ENCODE results near the gene NBEA.

NBEA gene

DNA sequence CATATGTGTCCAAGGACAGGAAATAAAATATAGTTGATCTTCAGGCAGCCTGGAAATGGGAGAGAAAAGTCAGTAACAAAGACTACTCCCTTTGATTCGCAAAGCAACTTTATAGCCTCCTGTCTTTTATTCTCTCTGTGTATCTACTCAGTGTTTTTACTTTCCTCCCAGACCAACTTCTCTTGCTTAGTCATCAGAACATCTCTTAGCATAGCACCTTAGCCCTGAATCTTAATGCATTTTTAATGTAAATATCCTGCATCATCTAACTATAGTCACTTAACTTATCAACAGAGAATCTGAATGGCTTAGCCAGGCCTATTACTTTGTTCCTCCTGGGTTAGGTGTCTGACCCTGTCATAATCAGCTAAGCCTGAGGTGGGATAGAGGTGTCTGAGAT lies 296.2 kb downstream of the NBEA start:
- Histone ChIP-seq H3K36me3 (ENCODE audit: control insufficient read depth in 1 of 2, insufficient read depth in 2 of 2, low read length in 2 of 2) (no peaks in the 10 kb centered on the region), H3K27ac (ENCODE audit: low read depth, low read length) (no peak overlapping the region), H3K4ac (ENCODE audit: low read depth, low read length) (no peak overlapping the region), H4K91ac (ENCODE audit: low read depth, low read length) (no peak overlapping the region), H3K79me1 (ENCODE audit: low read length) (no peaks in the 10 kb centered on the region), H3K23ac (ENCODE audit: low read length) (no peak overlapping the region), H3K27me3 (ENCODE audit: insufficient read depth, low read length) (no peaks in the 10 kb centered on the region), H2AFZ (ENCODE audit: insufficient read depth, low read length, poor library complexity) (no peak overlapping the region), H3K4me1 (ENCODE audit: control insufficient read depth in 1 of 2, insufficient read depth in 2 of 2, low read length in 2 of 2) (no peaks in the 10 kb centered on the region), H3K9ac (ENCODE audit: low read length) (no peak overlapping the region), H3K9me3 (ENCODE audit: insufficient read depth, low read depth, low read length) (no peaks in the 10 kb centered on the region), H3K4me2 (ENCODE audit: low read length) (no peak overlapping the region), H3K14ac (ENCODE audit: low read length) (no peak overlapping the region), H2BK12ac (ENCODE audit: low read length) (no peak overlapping the region), H2AK5ac (ENCODE audit: low read length) (no peak overlapping the region), H2BK5ac (ENCODE audit: low read depth, low read length, poor library complexity) (no peak overlapping the region), H3K79me2 (ENCODE audit: control insufficient read depth, insufficient read depth, low read length, poor library complexity) (no peaks in the 10 kb centered on the region), H4K8ac (ENCODE audit: low read depth, low read length) (no peak overlapping the region), H3K18ac (ENCODE audit: low read length) (no peak overlapping the region), H4K12ac (ENCODE audit: low read depth, low read length) (no peak overlapping the region), H2BK120ac (ENCODE audit: insufficient read depth, low read length, poor library complexity) (no peak overlapping the region), H3K4me3 (ENCODE audit: low read depth, low read length) (no peak overlapping the region)
- DNase-seq, result no peak
- no CpG with 5 or more reads among the region's 1 CpG for WGBS (ENCODE audit: extremely low coverage, insufficient coverage, insufficient read length)

DNA sequence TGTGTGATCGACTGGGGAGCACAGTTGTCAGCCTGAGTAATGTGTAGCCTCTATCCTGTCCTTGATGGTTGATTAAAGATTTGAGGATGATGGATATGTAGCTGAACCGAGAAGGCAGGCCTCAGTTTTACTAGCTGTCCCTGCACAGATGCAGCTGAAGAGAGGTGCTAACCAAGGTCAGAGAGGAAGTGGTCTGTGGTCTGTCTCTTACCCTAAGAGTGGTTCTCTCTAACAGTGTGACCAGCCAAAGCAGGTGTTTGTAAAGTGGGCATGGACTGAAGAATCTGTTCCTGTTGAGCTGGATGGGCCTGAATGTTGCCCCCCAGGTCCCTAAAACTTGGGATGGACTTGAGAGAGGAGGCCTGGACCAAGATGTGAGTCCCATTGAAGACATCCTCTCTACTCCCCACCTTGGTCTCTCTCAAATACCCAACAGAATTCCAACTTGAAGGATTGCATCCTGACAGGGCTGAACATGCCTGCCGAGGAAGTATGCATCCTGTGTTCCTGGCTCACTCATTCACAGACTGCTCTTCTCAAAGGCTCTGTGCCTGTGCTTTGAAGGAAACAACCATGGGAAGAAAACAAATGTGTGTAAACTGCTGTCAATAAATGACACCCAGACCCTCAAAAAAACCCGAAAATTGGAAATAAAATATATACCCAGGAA lies 310.6 kb downstream of the NBEA start:
- Histone ChIP-seq H3K18ac (ENCODE audit: low read length) (no peak overlapping the region), H3K4me1 (ENCODE audit: control insufficient read depth in 1 of 2, insufficient read depth in 2 of 2, low read length in 2 of 2) (no peaks in the 10 kb centered on the region), H2BK12ac (ENCODE audit: low read length) (no peak overlapping the region), H2BK5ac (ENCODE audit: low read depth, low read length, poor library complexity) (no peak overlapping the region), H3K9me3 (ENCODE audit: insufficient read depth, low read depth, low read length) (peaks cover 9% of the 10 kb centered on the region), H4K8ac (ENCODE audit: low read depth, low read length) (no peak overlapping the region), H3K36me3 (ENCODE audit: control insufficient read depth in 1 of 2, insufficient read depth in 2 of 2, low read length in 2 of 2) (no peaks in the 10 kb centered on the region), H3K4me2 (ENCODE audit: low read length) (no peak overlapping the region), H4K91ac (ENCODE audit: low read depth, low read length) (no peak overlapping the region), H3K79me1 (ENCODE audit: low read length) (no peaks in the 10 kb centered on the region), H3K79me2 (ENCODE audit: control insufficient read depth, insufficient read depth, low read length, poor library complexity) (no peaks in the 10 kb centered on the region), H3K4ac (ENCODE audit: low read depth, low read length) (no peak overlapping the region), H4K12ac (ENCODE audit: low read depth, low read length) (no peak overlapping the region), H2AK5ac (ENCODE audit: low read length) (no peak overlapping the region), H3K4me3 (ENCODE audit: low read depth, low read length) (no peak overlapping the region), H2BK120ac (ENCODE audit: insufficient read depth, low read length, poor library complexity) (no peak overlapping the region), H3K27ac (ENCODE audit: low read depth, low read length) (no peak overlapping the region), H3K27me3 (ENCODE audit: insufficient read depth, low read length) (no peaks in the 10 kb centered on the region), H3K23ac (ENCODE audit: low read length) (no peak overlapping the region), H3K14ac (ENCODE audit: low read length) (no peak overlapping the region), H3K9ac (ENCODE audit: low read length) (no peak overlapping the region), H2AFZ (ENCODE audit: insufficient read depth, low read length, poor library complexity) (no peak overlapping the region)
- WGBS (ENCODE audit: extremely low coverage, insufficient coverage, insufficient read length), result no CpG with 5 or more reads among the region's 4 CpGs
- no peak for DNase-seq

DNA sequence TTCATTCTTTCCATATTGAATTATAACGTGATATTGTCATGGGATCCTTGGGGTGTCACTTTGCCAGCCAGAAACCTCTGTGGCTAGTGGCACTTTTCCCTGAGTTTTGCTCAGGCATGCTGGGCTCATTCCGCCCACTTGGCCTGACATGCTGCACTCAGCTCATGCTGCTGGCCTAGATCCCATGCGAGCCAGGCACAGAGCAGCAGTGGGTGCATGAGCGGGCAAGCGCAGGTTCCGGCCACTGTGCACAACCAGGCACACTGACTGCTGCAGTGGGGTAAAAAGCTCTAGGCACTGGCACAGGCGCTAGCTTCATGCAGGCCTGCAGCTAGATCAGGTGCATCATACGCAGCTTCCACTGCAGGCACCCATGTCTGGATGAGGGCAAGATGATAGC lies 313.2 kb downstream of the NBEA start:
- no peak overlapping the region for H4K91ac ChIP-seq (ENCODE audit: low read depth, low read length)
- no peak overlapping the region for H2BK5ac ChIP-seq (ENCODE audit: low read depth, low read length, poor library complexity)
- H3K27me3 ChIP-seq (ENCODE audit: insufficient read depth, low read length), result no peaks in the 10 kb centered on the region
- H3K9ac ChIP-seq (ENCODE audit: low read length), result no peak overlapping the region
- H2AFZ ChIP-seq (ENCODE audit: insufficient read depth, low read length, poor library complexity), result no peak overlapping the region
- no peak overlapping the region for H3K14ac ChIP-seq (ENCODE audit: low read length)
- no peak overlapping the region for H3K23ac ChIP-seq (ENCODE audit: low read length)
- H3K79me2 ChIP-seq (ENCODE audit: control insufficient read depth, insufficient read depth, low read length, poor library complexity), result no peaks in the 10 kb centered on the region
- H3K4ac ChIP-seq (ENCODE audit: low read depth, low read length), result no peak overlapping the region
- no peaks in the 10 kb centered on the region for H3K79me1 ChIP-seq (ENCODE audit: low read length)
- peak overlapping the region; percentile 50 for H3K4me3 ChIP-seq (ENCODE audit: low read depth, low read length)
- H4K12ac ChIP-seq (ENCODE audit: low read depth, low read length), result no peak overlapping the region
- H3K4me2 ChIP-seq (ENCODE audit: low read length), result no peak overlapping the region
- H2BK12ac ChIP-seq (ENCODE audit: low read length), result no peak overlapping the region
- no peak overlapping the region for H2AK5ac ChIP-seq (ENCODE audit: low read length)
- H3K4me1 ChIP-seq (ENCODE audit: control insufficient read depth in 1 of 2, insufficient read depth in 2 of 2, low read length in 2 of 2), result no peaks in the 10 kb centered on the region
- no peak overlapping the region for H3K27ac ChIP-seq (ENCODE audit: low read depth, low read length)
- no peaks in the 10 kb centered on the region for H3K36me3 ChIP-seq (ENCODE audit: control insufficient read depth in 1 of 2, insufficient read depth in 2 of 2, low read length in 2 of 2)
- no peak overlapping the region for H2BK120ac ChIP-seq (ENCODE audit: insufficient read depth, low read length, poor library complexity)
- peaks cover 9% of the 10 kb centered on the region for H3K9me3 ChIP-seq (ENCODE audit: insufficient read depth, low read depth, low read length)
- no peak overlapping the region for H4K8ac ChIP-seq (ENCODE audit: low read depth, low read length)
- no peak overlapping the region for H3K18ac ChIP-seq (ENCODE audit: low read length)
- DNase-seq, result no peak
- WGBS (ENCODE audit: extremely low coverage, insufficient coverage, insufficient read length), result no CpG with 5 or more reads among the region's 8 CpGs

DNA sequence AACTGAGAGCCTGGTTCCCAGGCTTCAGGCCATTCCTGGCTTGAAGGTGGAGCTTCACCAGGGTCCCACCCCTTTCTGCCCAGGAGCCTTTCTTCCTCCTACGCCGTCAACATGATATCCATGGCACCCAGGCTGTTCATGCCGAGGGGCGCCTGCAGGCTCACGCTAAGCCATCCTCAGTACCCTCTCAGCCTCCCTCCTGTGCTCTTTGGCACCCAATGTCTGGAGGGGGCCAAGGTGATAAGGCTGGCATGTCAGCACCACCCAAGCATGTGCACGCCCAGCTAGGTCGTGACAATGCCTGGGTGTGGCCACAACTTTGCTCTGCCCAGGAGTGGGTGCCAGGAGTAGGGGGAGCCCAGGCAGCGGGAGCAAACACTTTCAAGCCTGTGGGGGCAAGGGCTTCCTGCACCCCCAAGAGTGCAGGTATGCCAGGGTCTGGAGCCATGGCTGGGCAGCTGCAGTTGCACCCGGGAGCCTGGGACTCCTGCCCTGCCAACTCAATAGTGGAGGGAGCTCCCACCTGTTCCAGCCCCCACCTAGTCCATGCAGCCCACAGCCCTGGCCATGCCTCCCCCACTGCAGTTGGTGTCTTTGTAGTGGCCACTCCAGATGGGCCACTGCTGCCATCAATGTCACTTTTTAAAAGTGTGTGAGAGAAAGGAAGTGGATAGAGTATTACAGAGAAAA lies 314.5 kb downstream of the NBEA start:
- H3K27me3 ChIP-seq (ENCODE audit: insufficient read depth, low read length), result no peaks in the 10 kb centered on the region
- H3K27ac ChIP-seq (ENCODE audit: low read depth, low read length), result no peak overlapping the region
- H4K91ac ChIP-seq (ENCODE audit: low read depth, low read length), result no peak overlapping the region
- H2BK12ac ChIP-seq (ENCODE audit: low read length), result no peak overlapping the region
- H2BK120ac ChIP-seq (ENCODE audit: insufficient read depth, low read length, poor library complexity), result no peak overlapping the region
- no peak for DNase-seq
- H3K79me2 ChIP-seq (ENCODE audit: control insufficient read depth, insufficient read depth, low read length, poor library complexity), result no peaks in the 10 kb centered on the region
- H3K18ac ChIP-seq (ENCODE audit: low read length), result no peak overlapping the region
- no CpG with 5 or more reads among the region's 9 CpGs for WGBS (ENCODE audit: extremely low coverage, insufficient coverage, insufficient read length)
- H4K12ac ChIP-seq (ENCODE audit: low read depth, low read length), result no peak overlapping the region
- no peak overlapping the region for H2AK5ac ChIP-seq (ENCODE audit: low read length)
- H3K14ac ChIP-seq (ENCODE audit: low read length), result no peak overlapping the region
- no peak overlapping the region for H3K9ac ChIP-seq (ENCODE audit: low read length)
- H4K8ac ChIP-seq (ENCODE audit: low read depth, low read length), result no peak overlapping the region
- no peaks in the 10 kb centered on the region for H3K79me1 ChIP-seq (ENCODE audit: low read length)
- H3K4ac ChIP-seq (ENCODE audit: low read depth, low read length), result no peak overlapping the region
- no peak overlapping the region for H3K4me2 ChIP-seq (ENCODE audit: low read length)
- H3K4me1 ChIP-seq (ENCODE audit: control insufficient read depth in 1 of 2, insufficient read depth in 2 of 2, low read length in 2 of 2), result no peaks in the 10 kb centered on the region
- H3K23ac ChIP-seq (ENCODE audit: low read length), result no peak overlapping the region
- H3K9me3 ChIP-seq (ENCODE audit: insufficient read depth, low read depth, low read length), result peaks cover 9% of the 10 kb centered on the region
- H3K4me3 ChIP-seq (ENCODE audit: low read depth, low read length), result no peak overlapping the region
- H2BK5ac ChIP-seq (ENCODE audit: low read depth, low read length, poor library complexity), result no peak overlapping the region
- no peak overlapping the region for H2AFZ ChIP-seq (ENCODE audit: insufficient read depth, low read length, poor library complexity)
- H3K36me3 ChIP-seq (ENCODE audit: control insufficient read depth in 1 of 2, insufficient read depth in 2 of 2, low read length in 2 of 2), result no peaks in the 10 kb centered on the region
